ENCODE measurements around the gene GJA10.
"Not testable (repeated sequence)": the region's sequence is repeated elsewhere in the genome, so short reads cannot be mapped to it uniquely, and the experiment has no call there.

GJA10 gene

GRCh38 chr6:89895276-89895874 lies 1.1 kb downstream of the GJA10 start:
- no peak overlapping the region for H3K4me3 ChIP-seq (ENCODE audit: insufficient read length, low read depth)
- no peaks in the 10 kb centered on the region for H3K4me1 ChIP-seq (ENCODE audit: insufficient read depth, insufficient read length)
- peaks cover 5% of the 10 kb centered on the region for H3K27me3 ChIP-seq (ENCODE audit: insufficient read depth, insufficient read length)
- TF ChIP-seq YY1 (IDR thresholded peaks at IDR 0.05; ENCODE audit: insufficient read depth, insufficient read length) (no peak), SUZ12 (IDR thresholded peaks at IDR 0.05; ENCODE audit: extremely low read depth, insufficient read depth, insufficient read length) (no peak), ZNF274 (IDR thresholded peaks at IDR 0.05; ENCODE audit: low read depth, low read length) (no peak)
- no peaks in the 10 kb centered on the region for H3K36me3 ChIP-seq (ENCODE audit: insufficient read depth, insufficient read length, low read length)
- H3K9ac ChIP-seq (ENCODE audit: insufficient read length, low read depth) = no peak overlapping the region
- no peaks in the 10 kb centered on the region for H3K9me3 ChIP-seq (ENCODE audit: insufficient read depth, low read length)
- DNase-seq (ENCODE audit: low read depth, low spot score) = peak; percentile 42

- not testable (repeated sequence) for H3K27me3 ChIP-seq (ENCODE audit: insufficient read depth, insufficient read length); H3K9me3 ChIP-seq (ENCODE audit: insufficient read depth, low read length); H3K4me1 ChIP-seq (ENCODE audit: insufficient read depth, insufficient read length); H3K36me3 ChIP-seq (ENCODE audit: insufficient read depth, insufficient read length, low read length); H3K4me3 ChIP-seq (ENCODE audit: insufficient read length, low read depth); H3K9ac ChIP-seq (ENCODE audit: insufficient read length, low read depth); DNase-seq (ENCODE audit: low read depth, low spot score)
Measured at GRCh38 chr6:89910001-89910901, 16.0 kb downstream of the GJA10 start.

- Histone ChIP-seq H3K4me1 (ENCODE audit: insufficient read depth, insufficient read length) (no peaks in the 10 kb centered on the region), H3K9ac (ENCODE audit: insufficient read length, low read depth) (no peak overlapping the region), H3K27me3 (ENCODE audit: insufficient read depth, insufficient read length) (no peaks in the 10 kb centered on the region), H3K36me3 (ENCODE audit: insufficient read depth, insufficient read length, low read length) (no peaks in the 10 kb centered on the region), H3K4me3 (ENCODE audit: insufficient read length, low read depth) (no peak overlapping the region), H3K9me3 (ENCODE audit: insufficient read depth, low read length) (0 out of 2 replicates have a peak, but pooled peaks cover under 1% of the 10 kb centered on the region)
- TF ChIP-seq SUZ12 (IDR thresholded peaks at IDR 0.05; ENCODE audit: extremely low read depth, insufficient read depth, insufficient read length) (no peak), YY1 (IDR thresholded peaks at IDR 0.05; ENCODE audit: insufficient read depth, insufficient read length) (no peak), ZNF274 (IDR thresholded peaks at IDR 0.05; ENCODE audit: low read depth, low read length) (no peak)
- no peak for DNase-seq (ENCODE audit: low read depth, low spot score)
Measured at GRCh38 chr6:89910902-89911240, 16.6 kb downstream of the GJA10 start.

- TF ChIP-seq ZNF274 (IDR thresholded peaks at IDR 0.05; ENCODE audit: low read depth, low read length) (no peak), YY1 (IDR thresholded peaks at IDR 0.05; ENCODE audit: insufficient read depth, insufficient read length) (no peak), SUZ12 (IDR thresholded peaks at IDR 0.05; ENCODE audit: extremely low read depth, insufficient read depth, insufficient read length) (no peak)
- no peak overlapping the region for H3K9ac ChIP-seq (ENCODE audit: insufficient read length, low read depth)
- H3K27me3 ChIP-seq (ENCODE audit: insufficient read depth, insufficient read length) = no peaks in the 10 kb centered on the region
- H3K36me3 ChIP-seq (ENCODE audit: insufficient read depth, insufficient read length, low read length) = no peaks in the 10 kb centered on the region
- no peak overlapping the region for H3K4me3 ChIP-seq (ENCODE audit: insufficient read length, low read depth)
- H3K4me1 ChIP-seq (ENCODE audit: insufficient read depth, insufficient read length) = peaks cover 6% of the 10 kb centered on the region
- peaks cover 13% of the 10 kb centered on the region; the same call in 1 of the 2 replicates for H3K9me3 ChIP-seq (ENCODE audit: insufficient read depth, low read length)
- DNase-seq (ENCODE audit: low read depth, low spot score) = no peak
Measured at GRCh38 chr6:89916136-89916920, 22.1 kb downstream of the GJA10 start.

GRCh38 chr6:89917216-89917615 lies 22.9 kb downstream of the GJA10 start:
- H3K4me3 ChIP-seq (ENCODE audit: insufficient read length, low read depth) = no peak overlapping the region
- H3K27me3 ChIP-seq (ENCODE audit: insufficient read depth, insufficient read length) = no peaks in the 10 kb centered on the region
- no peak for TF ChIP-seq SUZ12 (IDR thresholded peaks at IDR 0.05; ENCODE audit: extremely low read depth, insufficient read depth, insufficient read length)
- TF ChIP-seq YY1 (IDR thresholded peaks at IDR 0.05; ENCODE audit: insufficient read depth, insufficient read length) = no peak
- TF ChIP-seq ZNF274 (IDR thresholded peaks at IDR 0.05; ENCODE audit: low read depth, low read length) = no peak
- H3K9ac ChIP-seq (ENCODE audit: insufficient read length, low read depth) = no peak overlapping the region
- H3K4me1 ChIP-seq (ENCODE audit: insufficient read depth, insufficient read length) = peaks cover 6% of the 10 kb centered on the region
- no peak for DNase-seq (ENCODE audit: low read depth, low spot score)
- peaks cover 13% of the 10 kb centered on the region; the same call in 1 of the 2 replicates for H3K9me3 ChIP-seq (ENCODE audit: insufficient read depth, low read length)
- H3K36me3 ChIP-seq (ENCODE audit: insufficient read depth, insufficient read length, low read length) = no peaks in the 10 kb centered on the region

- peaks cover 6% of the 10 kb centered on the region for H3K4me1 ChIP-seq (ENCODE audit: insufficient read depth, insufficient read length)
- no peak overlapping the region for H3K4me3 ChIP-seq (ENCODE audit: insufficient read length, low read depth)
- no peak for DNase-seq (ENCODE audit: low read depth, low spot score)
- no peaks in the 10 kb centered on the region for H3K27me3 ChIP-seq (ENCODE audit: insufficient read depth, insufficient read length)
- no peaks in the 10 kb centered on the region for H3K36me3 ChIP-seq (ENCODE audit: insufficient read depth, insufficient read length, low read length)
- no peak for TF ChIP-seq SUZ12 (IDR thresholded peaks at IDR 0.05; ENCODE audit: extremely low read depth, insufficient read depth, insufficient read length)
- no peak for TF ChIP-seq ZNF274 (IDR thresholded peaks at IDR 0.05; ENCODE audit: low read depth, low read length)
- no peak for TF ChIP-seq YY1 (IDR thresholded peaks at IDR 0.05; ENCODE audit: insufficient read depth, insufficient read length)
- peaks cover 13% of the 10 kb centered on the region; the same call in 1 of the 2 replicates for H3K9me3 ChIP-seq (ENCODE audit: insufficient read depth, low read length)
- no peak overlapping the region for H3K9ac ChIP-seq (ENCODE audit: insufficient read length, low read depth)
Measured at GRCh38 chr6:89917801-89918366, 23.6 kb downstream of the GJA10 start.

All from NT2/D1 (cell line).